ENCODE data around the gene KCNJ5.

KCNJ5 gene

DNA sequence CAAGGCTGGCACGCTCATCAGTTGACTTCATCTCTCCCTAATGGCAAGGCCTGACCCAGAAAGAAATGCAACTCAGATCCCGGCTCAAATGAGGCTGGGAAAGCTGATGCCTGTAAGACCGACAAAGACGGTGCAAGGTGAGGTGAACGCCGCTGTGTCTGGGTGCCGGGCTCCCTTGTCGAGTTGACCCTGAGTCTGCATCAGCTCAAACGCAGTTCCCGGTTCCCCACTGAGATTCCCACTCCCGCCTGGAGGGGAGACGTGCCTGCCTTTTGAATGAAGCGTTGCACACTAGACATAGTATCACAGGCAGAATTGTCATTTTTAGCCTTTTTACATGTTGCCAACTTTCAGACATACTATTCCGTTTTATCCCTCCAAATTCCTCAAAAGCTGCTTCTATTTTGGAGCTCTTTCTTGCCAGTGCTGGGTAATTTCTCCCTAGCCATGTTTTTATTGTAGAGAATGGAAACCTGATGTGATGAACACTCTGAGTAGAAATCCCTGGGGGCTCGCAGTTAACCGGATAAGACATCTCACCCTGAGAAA is 52.3 kb downstream of the KCNJ5 start:
- Mint-ChIP-seq H3K36me3 (no peaks in the 10 kb centered on the region), H3K27me3 (peaks cover 22% of the 10 kb centered on the region), H3K27ac (no peak overlapping the region), H3K4me1 (no peaks in the 10 kb centered on the region), H3K9me3 (no peaks in the 10 kb centered on the region), H3K4me3 (no peak overlapping the region)
- ATAC-seq (ENCODE audit: low read depth) (no peak), DNase-seq (ENCODE audit: low spot score in 2 of 2) (no peak)

DNA sequence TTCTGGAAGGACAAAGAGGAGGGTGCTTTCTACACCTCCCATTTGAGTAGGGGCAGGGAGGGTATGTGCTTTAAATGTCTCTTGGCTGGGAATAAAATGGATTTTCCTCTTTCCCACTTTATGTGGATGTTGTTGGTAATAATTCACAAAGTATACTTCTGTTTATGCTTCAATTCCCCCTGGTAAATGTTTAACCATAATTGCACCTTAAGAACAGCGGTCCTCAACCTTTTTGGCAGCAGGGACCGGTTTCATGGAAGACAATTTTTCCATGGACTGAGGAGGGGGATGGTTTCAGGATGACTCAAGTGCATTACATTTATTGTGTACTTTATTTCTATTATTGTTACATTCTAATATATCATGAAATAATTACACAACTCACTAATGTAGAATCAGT is 55.5 kb downstream of the KCNJ5 start:
- H3K27ac Mint-ChIP-seq, result no peak overlapping the region
- H3K4me1 Mint-ChIP-seq, result no peaks in the 10 kb centered on the region
- ATAC-seq (ENCODE audit: low read depth), result no peak
- DNase-seq (ENCODE audit: low spot score in 2 of 2), result no peak
- H3K27me3 Mint-ChIP-seq, result peaks cover 21% of the 10 kb centered on the region
- no peaks in the 10 kb centered on the region for H3K9me3 Mint-ChIP-seq
- no peaks in the 10 kb centered on the region for H3K36me3 Mint-ChIP-seq
- H3K4me3 Mint-ChIP-seq, result no peak overlapping the region

DNA sequence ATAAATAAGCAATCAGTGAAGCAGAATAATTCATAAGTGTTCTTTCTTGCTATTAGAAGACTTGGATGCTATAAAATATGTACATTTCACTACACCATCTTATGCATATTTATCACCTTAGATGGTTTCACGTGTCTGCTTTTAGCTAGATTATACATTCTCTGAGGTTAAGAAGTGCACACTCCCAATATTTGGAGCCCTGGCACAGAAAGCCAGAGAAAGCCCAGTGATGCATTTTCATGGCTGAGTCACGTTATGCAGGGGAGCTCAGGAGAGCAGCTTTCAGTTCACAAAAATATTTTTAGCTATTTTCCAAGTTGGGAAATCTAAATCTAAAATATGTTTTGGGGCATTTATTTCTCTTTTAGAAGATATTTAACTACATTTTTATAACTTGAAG is 56.6 kb downstream of the KCNJ5 start:
- DNase-seq (ENCODE audit: low spot score in 2 of 2) (no peak), ATAC-seq (ENCODE audit: low read depth) (no peak)
- Mint-ChIP-seq H3K27ac (no peak overlapping the region), H3K4me1 (no peaks in the 10 kb centered on the region), H3K4me3 (no peak overlapping the region), H3K9me3 (no peaks in the 10 kb centered on the region), H3K36me3 (no peaks in the 10 kb centered on the region), H3K27me3 (peaks cover 21% of the 10 kb centered on the region)

DNA sequence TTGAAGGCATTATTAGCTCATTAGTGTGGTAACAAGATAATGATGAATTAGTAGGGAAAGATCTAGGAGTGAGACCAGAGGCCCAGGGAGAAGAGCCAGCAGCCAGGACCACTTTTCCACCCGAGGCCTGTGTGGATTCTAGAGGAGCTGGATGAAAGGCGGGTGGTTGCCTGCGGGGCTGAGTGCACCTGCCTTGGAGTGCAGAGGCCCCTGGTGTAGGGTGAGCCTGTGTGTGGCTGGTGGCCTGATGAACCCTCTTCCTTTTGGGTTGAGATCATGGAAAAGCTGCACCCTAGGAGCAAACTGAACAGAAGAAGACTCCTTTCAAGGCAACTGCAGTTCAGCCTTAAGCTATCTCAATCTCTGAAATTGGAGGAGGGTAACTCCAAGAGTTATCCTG is 57.4 kb downstream of the KCNJ5 start:
- Mint-ChIP-seq H3K9me3 (no peaks in the 10 kb centered on the region), H3K4me1 (no peaks in the 10 kb centered on the region), H3K27ac (no peak overlapping the region), H3K27me3 (peaks cover 20% of the 10 kb centered on the region), H3K4me3 (no peak overlapping the region), H3K36me3 (no peaks in the 10 kb centered on the region)
- ATAC-seq (ENCODE audit: low read depth) (no peak), DNase-seq (ENCODE audit: low spot score in 2 of 2) (no peak)

GRCh38 chr11:128949791-128950454 is 58.8 kb downstream of the KCNJ5 start:
- Mint-ChIP-seq H3K36me3 (no peaks in the 10 kb centered on the region), H3K4me3 (no peak overlapping the region), H3K4me1 (no peaks in the 10 kb centered on the region), H3K27ac (no peak overlapping the region), H3K27me3 (peaks cover 14% of the 10 kb centered on the region), H3K9me3 (no peaks in the 10 kb centered on the region)
- no peak for ATAC-seq (ENCODE audit: low read depth)
- DNase-seq (ENCODE audit: low spot score in 2 of 2), result no peak

DNA sequence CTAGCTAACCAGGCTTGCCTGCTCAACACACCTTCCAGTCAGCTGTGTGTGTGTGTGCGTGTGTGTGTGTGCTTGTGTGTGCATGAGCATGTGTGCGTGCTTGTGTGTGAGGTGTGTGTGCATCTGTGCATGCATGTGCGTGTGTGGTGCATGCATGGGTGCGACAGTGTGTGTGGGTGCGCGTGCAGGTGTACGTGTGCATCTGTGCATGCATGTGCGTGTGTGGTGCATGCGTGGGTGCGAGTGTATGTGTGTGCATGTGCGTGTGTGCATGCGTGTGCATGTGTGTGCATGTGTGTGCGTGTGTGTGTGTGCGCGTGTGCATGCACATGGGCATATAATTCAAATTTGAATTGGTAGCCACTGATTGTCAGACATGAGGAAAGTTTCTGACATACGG is 62.0 kb downstream of the KCNJ5 start:
- H3K9me3 Mint-ChIP-seq, result no peaks in the 10 kb centered on the region

DNA sequence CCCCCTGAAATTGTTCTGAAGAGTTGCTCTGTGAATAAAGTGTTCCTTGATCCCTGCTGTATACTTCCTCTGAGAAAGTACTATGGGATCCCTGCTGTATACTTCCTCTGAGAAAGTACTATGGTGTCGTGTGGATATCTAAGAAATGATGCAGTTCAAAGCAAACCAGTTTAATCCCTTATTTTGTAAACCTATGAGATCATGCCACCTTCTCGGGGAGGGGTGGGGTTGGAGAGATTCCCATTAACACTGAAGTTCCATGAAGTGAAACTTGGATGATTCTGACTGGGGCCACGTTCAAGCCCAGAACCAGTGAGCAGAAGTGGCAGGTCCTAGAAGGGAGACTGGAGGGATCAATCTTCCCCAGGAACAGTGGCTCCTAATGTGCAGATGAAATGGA is 64.5 kb downstream of the KCNJ5 start:
- peaks cover 18% of the 10 kb centered on the region for H3K27me3 Mint-ChIP-seq
- H3K27ac Mint-ChIP-seq, result no peak overlapping the region
- no peak overlapping the region for H3K4me3 Mint-ChIP-seq
- DNase-seq (ENCODE audit: low spot score in 2 of 2) (no peak), ATAC-seq (ENCODE audit: low read depth) (no peak)
- H3K4me1 Mint-ChIP-seq, result peaks cover 3% of the 10 kb centered on the region
- no peaks in the 10 kb centered on the region for H3K9me3 Mint-ChIP-seq
- H3K36me3 Mint-ChIP-seq, result no peaks in the 10 kb centered on the region

More for the DNA sequence above, 62.0 kb downstream of the KCNJ5 start:
- Mint-ChIP-seq H3K4me1 (peaks cover 3% of the 10 kb centered on the region), H3K27me3 (peaks cover 16% of the 10 kb centered on the region), H3K27ac (no peak overlapping the region), H3K36me3 (no peaks in the 10 kb centered on the region), H3K4me3 (no peak overlapping the region)
- ATAC-seq (ENCODE audit: low read depth) (no peak), DNase-seq (ENCODE audit: low spot score in 2 of 2) (no peak)

- ATAC-seq (ENCODE audit: low read depth) (peak; percentile 63), DNase-seq (ENCODE audit: low spot score in 2 of 2) (peak in 1 of 2 donors; percentile 62)
- Mint-ChIP-seq H3K9me3 (no peaks in the 10 kb centered on the region), H3K36me3 (no peaks in the 10 kb centered on the region), H3K4me3 (no peak overlapping the region), H3K27me3 (peaks cover 16% of the 10 kb centered on the region), H3K4me1 (peaks cover 3% of the 10 kb centered on the region), H3K27ac (no peak overlapping the region)
Measured at GRCh38 chr11:128956401-128957201, 65.4 kb downstream of the KCNJ5 start.

GRCh38 chr11:128957202-128957482 is 66.0 kb downstream of the KCNJ5 start:
- ATAC-seq (ENCODE audit: low read depth) (no peak), DNase-seq (ENCODE audit: low spot score in 2 of 2) (no peak)
- Mint-ChIP-seq H3K4me1 (peaks cover 3% of the 10 kb centered on the region), H3K36me3 (no peaks in the 10 kb centered on the region), H3K4me3 (no peak overlapping the region), H3K27me3 (peaks cover 16% of the 10 kb centered on the region), H3K9me3 (no peaks in the 10 kb centered on the region), H3K27ac (no peak overlapping the region)

DNA sequence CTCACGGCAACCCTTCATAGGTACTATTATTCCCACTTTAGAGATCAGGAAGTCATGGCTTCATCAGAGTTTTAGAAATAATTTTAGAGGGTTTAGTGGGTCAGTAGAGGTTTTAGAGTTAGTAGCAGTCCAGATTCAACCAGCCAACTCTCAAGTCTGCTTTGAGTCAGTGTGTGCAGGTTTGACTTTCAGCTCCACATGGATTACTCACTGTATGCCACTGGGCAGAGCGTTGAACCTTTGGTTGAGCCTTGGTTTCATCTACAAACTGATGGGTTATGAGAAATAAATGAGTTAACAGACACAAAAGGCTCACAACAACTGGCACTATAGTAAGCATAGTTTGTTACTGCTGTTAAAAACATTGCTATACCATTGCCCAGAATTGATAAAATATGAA is 70.5 kb downstream of the KCNJ5 start:
- no peak for DNase-seq (ENCODE audit: low spot score in 2 of 2)
- no peaks in the 10 kb centered on the region for H3K9me3 Mint-ChIP-seq
- H3K27me3 Mint-ChIP-seq, result peaks cover 9% of the 10 kb centered on the region
- no peak overlapping the region for H3K4me3 Mint-ChIP-seq
- H3K27ac Mint-ChIP-seq, result no peak overlapping the region
- H3K4me1 Mint-ChIP-seq, result peaks cover 6% of the 10 kb centered on the region
- ATAC-seq (ENCODE audit: low read depth), result no peak
- no peaks in the 10 kb centered on the region for H3K36me3 Mint-ChIP-seq

- peaks cover 9% of the 10 kb centered on the region for H3K27me3 Mint-ChIP-seq
- ATAC-seq (ENCODE audit: low read depth) (no peak), DNase-seq (ENCODE audit: low spot score in 2 of 2) (no peak)
- no peak overlapping the region for H3K4me3 Mint-ChIP-seq
- peaks cover 6% of the 10 kb centered on the region for H3K4me1 Mint-ChIP-seq
- no peak overlapping the region for H3K27ac Mint-ChIP-seq
- H3K9me3 Mint-ChIP-seq, result no peaks in the 10 kb centered on the region
- H3K36me3 Mint-ChIP-seq, result no peaks in the 10 kb centered on the region
Measured at GRCh38 chr11:128962896-128963295, 71.7 kb downstream of the KCNJ5 start.

DNA sequence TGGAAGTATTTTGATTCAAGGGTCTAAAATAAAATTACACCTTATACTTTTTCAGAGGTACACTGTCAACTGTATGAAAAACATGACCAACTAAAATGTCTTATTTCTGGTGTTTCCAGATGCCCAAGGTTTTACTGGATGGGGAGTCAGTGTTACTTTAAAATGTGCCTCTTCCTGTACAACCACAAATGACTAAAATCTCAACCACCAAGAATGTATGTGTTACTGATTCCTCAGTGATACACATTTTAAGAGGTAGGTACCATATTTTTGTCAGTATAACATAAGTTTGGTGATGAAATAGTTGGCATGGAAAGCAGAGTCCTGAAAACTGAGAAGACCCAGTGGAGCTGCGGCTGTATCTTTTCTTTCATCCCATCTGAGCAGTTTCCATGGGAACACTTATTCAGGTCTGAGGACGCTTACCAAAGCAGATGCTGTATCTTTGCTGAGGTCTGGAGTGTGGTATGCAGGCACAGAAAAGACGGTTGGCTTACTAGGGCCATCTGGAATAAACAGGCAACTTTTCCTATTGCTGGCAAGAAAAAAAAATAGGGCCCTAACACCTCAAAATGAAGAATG is 72.7 kb downstream of the KCNJ5 start:
- Mint-ChIP-seq H3K4me1 (peaks cover 6% of the 10 kb centered on the region), H3K9me3 (no peaks in the 10 kb centered on the region), H3K36me3 (no peaks in the 10 kb centered on the region), H3K27ac (no peak overlapping the region), H3K4me3 (no peak overlapping the region), H3K27me3 (peaks cover 9% of the 10 kb centered on the region)
- no peak for ATAC-seq (ENCODE audit: low read depth)
- no peak for DNase-seq (ENCODE audit: low spot score in 2 of 2)

DNA sequence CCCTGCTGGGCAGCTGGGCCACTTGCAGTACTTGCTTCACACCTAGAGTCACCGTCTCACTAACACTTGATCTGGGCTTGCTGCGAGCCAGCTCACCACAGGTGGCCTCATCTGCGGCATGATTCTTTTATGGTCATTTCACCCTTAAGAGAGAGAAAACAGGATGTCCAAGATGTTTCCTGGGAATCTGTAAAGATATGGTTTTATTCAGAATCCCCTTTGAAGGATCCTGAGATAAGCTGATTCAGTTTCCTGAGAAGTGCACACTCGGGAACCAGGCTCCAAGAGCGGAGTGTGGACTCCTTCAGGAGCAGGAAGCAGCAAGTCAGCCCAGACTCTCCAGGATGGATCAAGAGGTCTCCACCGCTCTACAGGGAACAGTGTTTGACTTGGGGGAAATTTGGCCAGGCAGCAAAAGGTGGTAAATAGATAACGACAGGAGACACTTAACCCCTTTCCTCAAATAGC is 73.3 kb downstream of the KCNJ5 start:
- Mint-ChIP-seq H3K4me3 (no peak overlapping the region), H3K9me3 (no peaks in the 10 kb centered on the region)
- DNase-seq (ENCODE audit: low spot score in 2 of 2), result no peak

GRCh38 chr11:128965485-128965884 is 74.3 kb downstream of the KCNJ5 start:
- Mint-ChIP-seq H3K27ac (no peak overlapping the region), H3K27me3 (peaks cover 9% of the 10 kb centered on the region), H3K36me3 (peaks cover 4% of the 10 kb centered on the region), H3K4me3 (peak overlapping the region; percentile 32), H3K9me3 (no peaks in the 10 kb centered on the region), H3K4me1 (peaks cover 6% of the 10 kb centered on the region)
- ATAC-seq (ENCODE audit: low read depth) (peak; percentile 95), DNase-seq (ENCODE audit: low spot score in 2 of 2) (no peak)

More for the DNA sequence above, 73.3 kb downstream of the KCNJ5 start:
- H3K27ac Mint-ChIP-seq, result no peak overlapping the region
- ATAC-seq (ENCODE audit: low read depth), result no peak
- H3K27me3 Mint-ChIP-seq, result peaks cover 6% of the 10 kb centered on the region
- peaks cover 6% of the 10 kb centered on the region for H3K4me1 Mint-ChIP-seq
- H3K36me3 Mint-ChIP-seq, result no peaks in the 10 kb centered on the region

Measured in memory B cell (primary cell).